Mesenchymal stem cell (in vitro differentiated cells and primary cell): ENCODE results near the gene ST6GALNAC2.
"Not testable (repeated sequence)": the region's sequence is repeated elsewhere in the genome, so short reads cannot be mapped to it uniquely, and the experiment has no call there.

Experiments used
- DNase-seq: peaks from one replicate; pipeline ENCODE4 v3.0.0-alpha.2; 2013
- H2AFZ ChIP-seq: one replicate; pipeline ENCODE4 v1.6.1; 2013; ENCODE audit warnings: low read depth, mild to moderate bottlenecking, control low read depth, inconsistent platforms, low read length, moderate library complexity
- H2AK5ac ChIP-seq: 2 replicates; pipeline ENCODE4 v1.6.1; 2013; ENCODE audit warnings: low read length, moderate library complexity, mild to moderate bottlenecking, inconsistent platforms; ENCODE audit not compliant: severe bottlenecking
- H2BK120ac ChIP-seq: one replicate; pipeline ENCODE4 v1.6.1; 2013; ENCODE audit warnings: low read depth, mild to moderate bottlenecking, inconsistent platforms, low read length, moderate library complexity
- H2BK12ac ChIP-seq, 2 experiments: one replicate each; pipeline ENCODE4 v1.6.1; 2013; ENCODE audit warnings: inconsistent platforms in 2 of 2, low read length in 2 of 2, mild to moderate bottlenecking in 2 of 2, moderate library complexity in 2 of 2, control low read depth in 1 of 2
- H2BK15ac ChIP-seq: one replicate; pipeline ENCODE4 v1.6.1; 2013; ENCODE audit warnings: mild to moderate bottlenecking, low read depth, inconsistent platforms; ENCODE audit not compliant: poor library complexity, severe bottlenecking
- H2BK5ac ChIP-seq: 2 replicates; pipeline ENCODE4 v1.6.1; 2013; ENCODE audit warnings: low read depth, mild to moderate bottlenecking, low read length, control low read depth, inconsistent platforms; ENCODE audit not compliant: poor library complexity, severe bottlenecking
- H3K14ac ChIP-seq, 2 experiments: one replicate each; pipeline ENCODE4 v1.6.1; 2013; ENCODE audit warnings: inconsistent platforms in 2 of 2, low read length in 2 of 2, control low read depth in 1 of 2, mild to moderate bottlenecking in 1 of 2, moderate library complexity in 1 of 2
- H3K18ac ChIP-seq, 2 experiments: one replicate each; pipeline ENCODE4 v1.6.1; 2013; ENCODE audit warnings: inconsistent platforms in 2 of 2, low read length in 2 of 2, control low read depth in 1 of 2, low read depth in 1 of 2, mild to moderate bottlenecking in 1 of 2
- H3K23ac ChIP-seq, 2 experiments: one replicate each; pipeline ENCODE4 v1.6.1; 2013; ENCODE audit warnings: inconsistent platforms in 2 of 2, low read length in 2 of 2, mild to moderate bottlenecking in 2 of 2, moderate library complexity in 2 of 2, control low read depth in 1 of 2
- H3K27ac ChIP-seq: 2 replicates; pipeline ENCODE4 v1.5.1; 2013; ENCODE audit warnings: mild to moderate bottlenecking, moderate library complexity, low read length, control low read depth, inconsistent platforms; ENCODE audit not compliant: poor library complexity, severe bottlenecking
- H3K27me3 ChIP-seq, 2 experiments: 2 replicates each; pipeline versions ENCODE4 v1.6.1 to v1.7.0; 2013; ENCODE audit warnings: low read length in 2 of 2, mild to moderate bottlenecking in 2 of 2, moderate library complexity in 2 of 2, control low read depth in 1 of 2, inconsistent platforms in 1 of 2; ENCODE audit not compliant: control insufficient read depth in 1 of 2, insufficient read depth in 1 of 2
- H3K36me3 ChIP-seq, 2 experiments: 2 replicates each; pipeline versions ENCODE4 v1.6.1 to v1.7.0; 2013; ENCODE audit warnings: low read length in 2 of 2, control low read depth in 1 of 2, inconsistent platforms in 1 of 2, low read depth in 1 of 2, mild to moderate bottlenecking in 1 of 2; ENCODE audit not compliant: insufficient read depth in 2 of 2, control insufficient read depth in 1 of 2
- H3K4ac ChIP-seq, 2 experiments: one replicate each; pipeline ENCODE4 v1.6.1; 2013; ENCODE audit warnings: inconsistent platforms in 2 of 2, low read length in 2 of 2, mild to moderate bottlenecking in 2 of 2, moderate library complexity in 2 of 2, control low read depth in 1 of 2, low read depth in 1 of 2
- H3K4me1 ChIP-seq: 2 replicates; pipeline ENCODE4 v1.6.1; 2013; ENCODE audit warnings: low read depth, low read length, control low read depth; ENCODE audit not compliant: control insufficient read depth, insufficient read depth
- H3K4me2 ChIP-seq: 2 replicates; pipeline ENCODE4 v1.6.1; 2013; ENCODE audit warnings: low read length, mild to moderate bottlenecking, inconsistent platforms; ENCODE audit not compliant: poor library complexity, severe bottlenecking
- H3K4me3 ChIP-seq, 2 experiments: 2 replicates each; pipeline versions ENCODE4 v1.5.1 to v1.7.0; 2013; ENCODE audit warnings: low read length in 2 of 2, mild to moderate bottlenecking in 2 of 2, control low read depth in 1 of 2, low read depth in 1 of 2; ENCODE audit not compliant: insufficient read depth in 1 of 2
- H3K79me1 ChIP-seq: replicated peaks from 2 replicates; pipeline ENCODE4 v1.6.1; 2013; ENCODE audit warnings: mild to moderate bottlenecking, control low read depth, low read length, inconsistent platforms; ENCODE audit not compliant: poor library complexity, severe bottlenecking
- H3K9ac ChIP-seq: 2 replicates; pipeline ENCODE4 v1.7.0; 2013; ENCODE audit warnings: mild to moderate bottlenecking, low read length, moderate library complexity
- H3K9me3 ChIP-seq: 2 replicates; pipeline ENCODE4 v1.7.0; 2013; ENCODE audit warnings: mild to moderate bottlenecking, low read length; ENCODE audit not compliant: control insufficient read depth
- H4K8ac ChIP-seq: one replicate; pipeline ENCODE4 v1.6.1; 2013; ENCODE audit warnings: inconsistent platforms, mild to moderate bottlenecking, low read length, moderate library complexity
- H4K91ac ChIP-seq: one replicate; pipeline ENCODE4 v1.6.1; 2013; ENCODE audit warnings: mild to moderate bottlenecking, low read length, inconsistent platforms
- WGBS: methylation state at CpG from one replicate; pipeline ENCODE4 v1.1.7; 2013; ENCODE audit warnings: mixed read lengths; 5-methylcytosine and 5-hydroxymethylcytosine counted together

Gene ST6GALNAC2

GRCh38 chr17:76560877-76561221, 24.8 kb downstream of the ST6GALNAC2 start:
- H3K4me2 ChIP-seq = peak overlapping the region; percentile 34
- H3K9me3 ChIP-seq = no peaks in the 10 kb centered on the region
- H2BK5ac ChIP-seq = no peak overlapping the region
- H2BK15ac ChIP-seq = no peak overlapping the region
- peak; percentile 80 for DNase-seq
- H3K79me1 ChIP-seq = peaks cover 5% of the 10 kb centered on the region
- H2AFZ ChIP-seq = no peak overlapping the region
- H4K91ac ChIP-seq = no peak overlapping the region
- no peak overlapping the region for H2AK5ac ChIP-seq
- H2BK12ac ChIP-seq = no peak overlapping the region
- H3K4me1 ChIP-seq = peaks cover 15% of the 10 kb centered on the region
- H3K9ac ChIP-seq = peak overlapping the region; percentile 99
- peak overlapping the region in 1 of 2 experiments; percentile 96 for H3K4me3 ChIP-seq
- H3K36me3 ChIP-seq = peaks cover 16 to 46% of the 10 kb centered on the region in 2 experiments
- peak overlapping the region in 1 of 2 experiments; percentile 48 for H3K4ac ChIP-seq
- no peak overlapping the region for H3K23ac ChIP-seq
- H3K27me3 ChIP-seq = no peaks in the 10 kb centered on the region
- no peak overlapping the region for H3K14ac ChIP-seq
- no peak overlapping the region for H2BK120ac ChIP-seq
- H4K8ac ChIP-seq = no peak overlapping the region
- H3K27ac ChIP-seq = no peak overlapping the region
- WGBS = 61% methylated on average over 6 of the region's 6 CpGs
- peak overlapping the region; percentile 50 to 89 for H3K18ac ChIP-seq

DNA sequence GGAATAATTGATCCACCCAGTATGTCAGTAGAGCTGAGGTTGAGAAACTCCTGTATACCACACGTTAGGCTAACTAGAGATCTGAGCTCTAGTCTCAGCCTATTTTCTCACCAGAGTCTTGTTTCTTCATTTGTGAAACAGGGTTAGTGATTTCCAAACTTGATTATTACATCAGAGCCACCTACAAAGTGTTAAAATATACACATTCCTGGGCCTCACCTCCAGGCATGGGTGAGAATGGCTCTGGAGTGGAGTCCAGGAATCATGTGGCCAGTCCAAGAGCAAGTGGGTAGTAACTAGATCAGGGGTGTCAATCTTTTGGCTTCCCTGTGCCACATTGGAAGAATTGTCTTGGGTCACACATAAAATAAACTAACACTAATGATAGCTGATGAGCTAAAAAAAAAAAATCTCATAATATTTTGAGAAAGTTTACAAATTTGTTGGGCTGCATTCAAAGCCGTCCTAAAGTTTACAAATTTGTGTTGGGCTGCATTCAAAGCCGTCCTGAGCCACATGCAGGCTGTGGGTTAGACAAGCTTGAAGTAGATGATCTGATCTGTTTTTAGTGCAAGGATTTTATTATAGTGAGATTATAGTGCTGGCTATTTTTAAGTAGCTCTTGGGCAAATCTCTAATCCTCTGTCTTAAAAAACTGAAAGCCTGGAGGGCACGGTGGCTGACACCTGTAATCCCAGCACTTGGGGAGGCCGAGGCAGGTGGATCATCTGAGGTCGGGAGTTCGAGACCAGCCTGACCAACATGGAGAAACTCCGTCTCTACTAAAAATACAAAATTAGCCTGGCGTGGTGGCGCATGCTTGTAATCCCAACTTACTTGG, 25.4 kb downstream of the ST6GALNAC2 start:
- Histone ChIP-seq H3K4ac (no peak overlapping the region), H3K9me3 (no peaks in the 10 kb centered on the region), H3K18ac (no peak overlapping the region), H2BK12ac (peak overlapping the region in 1 of 2 experiments; percentile 77), H3K4me2 (peak overlapping the region; percentile 28), H2BK5ac (no peak overlapping the region), H3K14ac (no peak overlapping the region), H3K4me3 (peak overlapping the region in 1 of 2 experiments; percentile 96), H2BK15ac (no peak overlapping the region), H3K36me3 (peaks cover 13 to 40% of the 10 kb centered on the region in 2 experiments), H3K9ac (peak overlapping the region; percentile 99), H3K4me1 (peaks cover 15% of the 10 kb centered on the region), H4K91ac (no peak overlapping the region), H3K79me1 (peaks cover 5% of the 10 kb centered on the region), H3K27me3 (no peaks in the 10 kb centered on the region), H2AK5ac (no peak overlapping the region), H3K23ac (no peak overlapping the region), H4K8ac (peak overlapping the region; percentile 54), H2AFZ (no peak overlapping the region), H2BK120ac (no peak overlapping the region), H3K27ac (no peak overlapping the region)
- DNase-seq = peak; percentile 29
- whole genome bisulfite sequencing = 83% methylated on average over 10 of the region's 10 CpGs

DNA sequence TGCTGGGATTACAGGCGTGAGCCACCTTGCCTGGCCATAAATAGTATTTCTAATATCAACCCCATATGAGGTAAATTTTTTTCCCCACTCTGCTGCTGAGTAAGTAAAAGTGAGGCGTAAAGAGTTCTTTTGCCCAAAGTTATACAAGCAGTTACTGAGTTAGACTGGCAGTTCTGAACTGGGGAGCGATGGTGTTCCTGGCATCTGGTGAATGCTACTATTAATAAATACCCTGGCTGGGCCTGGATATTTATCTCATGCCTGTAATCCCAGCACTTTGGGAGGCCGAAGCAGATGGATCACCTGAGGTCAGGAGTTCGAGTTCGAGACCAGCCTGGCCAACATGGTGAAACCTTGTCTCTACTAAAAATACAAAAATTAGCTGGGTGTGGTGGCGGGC, 26.2 kb downstream of the ST6GALNAC2 start:
- Histone ChIP-seq H3K9ac (peak overlapping the region; percentile 99), H3K36me3 (peaks cover 10 to 32% of the 10 kb centered on the region in 2 experiments), H3K4me3 (peak overlapping the region in 1 of 2 experiments; percentile 96), H3K4me1 (peaks cover 15% of the 10 kb centered on the region)
- not testable (repeated sequence) for H3K4me2 ChIP-seq, H2BK15ac ChIP-seq, H3K14ac ChIP-seq, H3K79me1 ChIP-seq, H2BK5ac ChIP-seq, H3K23ac ChIP-seq, H3K9me3 ChIP-seq, H2AFZ ChIP-seq, H3K18ac ChIP-seq, H2BK12ac ChIP-seq, H2BK120ac ChIP-seq, DNase-seq, H3K27me3 ChIP-seq, H2AK5ac ChIP-seq, H4K91ac ChIP-seq, H3K4ac ChIP-seq, H4K8ac ChIP-seq, H3K27ac ChIP-seq
- WGBS = 91% methylated on average over 6 of the region's 7 CpGs

- Histone ChIP-seq H2AK5ac (peak overlapping the region; percentile 56), H3K18ac (peak overlapping the region; percentile 87 to 96), H2BK15ac (no peak overlapping the region), H3K27ac (peak overlapping the region; percentile 2), H4K8ac (no peak overlapping the region), H3K4me2 (peak overlapping the region; percentile 62), H3K14ac (peak overlapping the region in 1 of 2 experiments; percentile 88), H3K9me3 (no peaks in the 10 kb centered on the region), H2BK12ac (no peak overlapping the region), H3K4ac (peak overlapping the region; percentile 55 to 97), H3K27me3 (no peaks in the 10 kb centered on the region), H3K4me1 (peaks cover 21% of the 10 kb centered on the region), H3K4me3 (peak overlapping the region; percentile 80 to 96), H2AFZ (no peak overlapping the region), H4K91ac (peak overlapping the region; percentile 67), H3K36me3 (peaks cover 10 to 30% of the 10 kb centered on the region in 2 experiments), H3K9ac (peak overlapping the region; percentile 99), H3K79me1 (peaks cover 5% of the 10 kb centered on the region), H3K23ac (no peak overlapping the region), H2BK5ac (no peak overlapping the region), H2BK120ac (peak overlapping the region; percentile 21)
- WGBS = 2% methylated on average over 8 of the region's 14 CpGs
- DNase-seq = peak; percentile 48
These were observed 27.2 kb downstream of the ST6GALNAC2 start for GRCh38 chr17:76558198-76559095.
